Measurements from ENCODE around the gene ATG4B. TPM values are rescaled to one million over a fixed set of nuclear protein-coding genes. Genes with fewer than 3 reads are reported as not detected.

Gene ATG4B
- total and polyA plus RNA-seq, 2 of the 8 experiments (the other 6 are each of a cell fraction or from before 2014, with no cell fraction given) = 103 to 155 TPM

DNA sequence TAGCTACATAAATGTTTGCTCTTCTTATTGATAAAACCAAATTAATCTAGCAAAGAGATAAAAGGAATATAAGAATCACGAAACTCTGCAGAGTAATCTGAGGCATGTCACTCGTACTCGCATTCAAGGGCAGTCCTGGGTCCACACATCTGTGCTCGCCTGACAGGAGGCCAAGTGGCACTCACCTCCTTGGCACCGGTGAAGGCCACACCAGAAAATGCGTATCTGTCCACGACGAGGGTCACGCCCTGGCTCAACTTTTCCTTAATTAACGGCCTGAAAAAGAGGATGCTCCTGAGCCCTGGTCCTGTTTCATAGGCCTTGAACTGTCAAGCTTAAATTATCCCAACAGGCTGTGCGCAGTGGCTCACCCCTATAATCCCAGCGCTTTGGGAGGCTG is 42.6 kb downstream of the ATG4B start:
- no peak for FAIRE-seq
- Histone ChIP-seq H4K20me1 (replicated peaks in 1 of 2; ENCODE audit: control insufficient read depth in 1 of 2, insufficient read depth in 2 of 2, low read length in 2 of 2) (peaks cover 7 to 21% of the 10 kb centered on the region in 2 experiments), H3K36me3 (ENCODE audit: control insufficient read depth in 2 of 4, insufficient read depth in 4 of 4, low read length in 3 of 4) (peaks cover 16 to 60% (median 34%) of the 10 kb centered on the region in 4 experiments; a peak in 7 of 8 replicates), H4K8ac (ENCODE audit: extremely low read depth, insufficient read depth, low read length) (no peak overlapping the region), H3K9ac (replicated peaks in 1 of 4; ENCODE audit: extremely low read depth in 1 of 4, low read depth in 3 of 4, low read length in 3 of 4) (no peak overlapping the region), H3K4me2 (ENCODE audit: insufficient read depth in 1 of 2, low read depth in 2 of 2, low read length in 2 of 2) (no peak overlapping the region), H3K4me3 (ENCODE audit: extremely low read depth in 1 of 4, insufficient read depth in 2 of 4, low read depth in 3 of 4, low read length in 4 of 4) (no peak overlapping the region), H2BK12ac (ENCODE audit: low read depth, low read length) (no peak overlapping the region), H3K14ac (ENCODE audit: insufficient read length) (no peak overlapping the region), H3K4ac (replicated peaks; ENCODE audit: insufficient read length, low read depth, low read length) (no peak overlapping the region), H3K79me1 (ENCODE audit: low read depth, low read length) (peaks cover 3% of the 10 kb centered on the region; the same call in 1 of the 2 replicates), H3K18ac (ENCODE audit: extremely low read depth, low read length) (no peak overlapping the region), H2BK120ac (replicated peaks; ENCODE audit: low read depth, low read length) (no peak overlapping the region), H2BK15ac (ENCODE audit: low read length) (no peak overlapping the region), H4K91ac (replicated peaks; ENCODE audit: insufficient read length, low read length) (no peak overlapping the region), H3K27me3 (replicated peaks in 1 of 4; ENCODE audit: control insufficient read depth in 3 of 4, extremely low read depth in 1 of 4, insufficient read depth in 3 of 4, low read length in 3 of 4) (no peaks in the 10 kb centered on the region), H2AK5ac (ENCODE audit: low read depth, low read length) (no peak overlapping the region), H2AFZ (ENCODE audit: low read length) (no peak overlapping the region), H2BK20ac (ENCODE audit: low read length) (no peak overlapping the region), H3K56ac (replicated peaks; ENCODE audit: insufficient read length, low read depth, low read length) (no peak overlapping the region), H3K4me1 (replicated peaks in 1 of 4; ENCODE audit: control insufficient read depth in 3 of 4, insufficient read depth in 4 of 4, low read length in 3 of 4) (no peaks in the 10 kb centered on the region), H3K27ac (ENCODE audit: low read depth, low read length) (no peak overlapping the region), H3K23ac (ENCODE audit: insufficient read length) (no peak overlapping the region), H2BK5ac (ENCODE audit: low read depth, low read length) (no peak overlapping the region), H3K9me3 (ENCODE audit: insufficient read depth in 2 of 2, low read depth in 1 of 2, low read length in 1 of 2) (no peaks in the 10 kb centered on the region), H3K79me2 (ENCODE audit: control insufficient read depth in 1 of 2, insufficient read depth in 2 of 2, low read length in 2 of 2) (peaks cover 0 to 7% of the 10 kb centered on the region in 2 experiments; a peak in 1 of 4 replicates), H3K23me2 (ENCODE audit: low read depth, low read length) (no peaks in the 10 kb centered on the region), H4K5ac (ENCODE audit: insufficient read length, low read depth, low read length) (no peak overlapping the region)
- 92% methylated on average over 12 of the region's 12 CpGs; no CpG with 5 or more reads in 1 of the 2 experiments for WGBS, 2 experiments (ENCODE audit: extremely low coverage in 1 of 2, insufficient coverage in 1 of 2, insufficient read length in 1 of 2, insufficient replicate concordance in 2 of 2, low coverage in 1 of 2, low lambda C conversion rate in 2 of 2, missing lambda C conversion rate in 1 of 2)
- ChIA-PET POLR2A (ENCODE audit: partially characterized antibody) (interaction anchor here (0.7 to 20.2 kb wide), 7 partner anchors 8 to 26 kb away, joined by 3 to 265 read pairs (median 3); partner anchors contain the start of gene ING5), CTCF (ENCODE audit: partially characterized antibody) (interaction anchor here (0.6 to 1.2 kb wide), 4 partner anchors 21 to 90 kb away, joined by 3 to 4 read pairs (median 3); no protein-coding TSS in a partner anchor)
- no peak for DNase-seq (ENCODE audit: low read depth in 1 of 2, low spot score in 2 of 2)
- TF ChIP-seq BCL11A (IDR thresholded peaks at IDR 0.05; ENCODE audit: low read depth in 2 of 2, low read length in 2 of 2) (no peak), SP1 (IDR thresholded peaks at IDR 0.05; ENCODE audit: low read depth, low read length) (no peak), TAF1 (IDR thresholded peaks at IDR 0.05; ENCODE audit: low read depth, low read length) (no peak), HDAC6 (IDR thresholded peaks at IDR 0.05; ENCODE audit: low read depth, low read length) (no peak), RAD21 (IDR thresholded peaks at IDR 0.05 in 1 of 2, conservative IDR thresholded peaks at IDR 0.05 in 1 of 2; ENCODE audit: low read depth in 2 of 2, low read length in 2 of 2) (no peak), EGR1 (IDR thresholded peaks at IDR 0.05; ENCODE audit: borderline replicate concordance, low read depth, low read length) (no peak), ATF3 (IDR thresholded peaks at IDR 0.05; ENCODE audit: insufficient read depth, low read depth, low read length) (no peak), SUZ12 (IDR thresholded peaks at IDR 0.05; ENCODE audit: low read length) (no peak), KDM4A (IDR thresholded peaks at IDR 0.05; ENCODE audit: low read depth, low read length, severe bottlenecking) (no peak)
- TF ChIP-seq, protein P1, sequence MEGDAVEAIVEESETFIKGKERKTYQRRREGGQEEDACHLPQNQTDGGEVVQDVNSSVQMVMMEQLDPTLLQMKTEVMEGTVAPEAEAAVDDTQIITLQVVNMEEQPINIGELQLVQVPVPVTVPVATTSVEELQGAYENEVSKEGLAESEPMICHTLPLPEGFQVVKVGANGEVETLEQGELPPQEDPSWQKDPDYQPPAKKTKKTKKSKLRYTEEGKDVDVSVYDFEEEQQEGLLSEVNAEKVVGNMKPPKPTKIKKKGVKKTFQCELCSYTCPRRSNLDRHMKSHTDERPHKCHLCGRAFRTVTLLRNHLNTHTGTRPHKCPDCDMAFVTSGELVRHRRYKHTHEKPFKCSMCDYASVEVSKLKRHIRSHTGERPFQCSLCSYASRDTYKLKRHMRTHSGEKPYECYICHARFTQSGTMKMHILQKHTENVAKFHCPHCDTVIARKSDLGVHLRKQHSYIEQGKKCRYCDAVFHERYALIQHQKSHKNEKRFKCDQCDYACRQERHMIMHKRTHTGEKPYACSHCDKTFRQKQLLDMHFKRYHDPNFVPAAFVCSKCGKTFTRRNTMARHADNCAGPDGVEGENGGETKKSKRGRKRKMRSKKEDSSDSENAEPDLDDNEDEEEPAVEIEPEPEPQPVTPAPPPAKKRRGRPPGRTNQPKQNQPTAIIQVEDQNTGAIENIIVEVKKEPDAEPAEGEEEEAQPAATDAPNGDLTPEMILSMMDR (IDR thresholded peaks at IDR 0.05; ENCODE audit: control extremely low read depth in 1 of 3, insufficient read depth in 1 of 3, low read depth in 1 of 3, low read length in 3 of 3) = no peak

All from H1 (cell line).